GM12875 (cell line): ENCODE measurements around the gene TDRKH.

Experiments used
- H3K4me3 ChIP-seq: one replicate; pipeline ENCODE4 v1.5.1; 2011; ENCODE audit warnings: low read depth, low read length, control low read depth
- TF ChIP-seq, protein P1 (sequence below): IDR thresholded peaks from 2 replicates; pipeline ENCODE4 v1.5.1; 2011; ENCODE audit warnings: low read depth, mild to moderate bottlenecking, control low read depth, inconsistent platforms, low read length, moderate library complexity, borderline replicate concordance; ENCODE audit not compliant: insufficient read depth

The TDRKH gene

DNA sequence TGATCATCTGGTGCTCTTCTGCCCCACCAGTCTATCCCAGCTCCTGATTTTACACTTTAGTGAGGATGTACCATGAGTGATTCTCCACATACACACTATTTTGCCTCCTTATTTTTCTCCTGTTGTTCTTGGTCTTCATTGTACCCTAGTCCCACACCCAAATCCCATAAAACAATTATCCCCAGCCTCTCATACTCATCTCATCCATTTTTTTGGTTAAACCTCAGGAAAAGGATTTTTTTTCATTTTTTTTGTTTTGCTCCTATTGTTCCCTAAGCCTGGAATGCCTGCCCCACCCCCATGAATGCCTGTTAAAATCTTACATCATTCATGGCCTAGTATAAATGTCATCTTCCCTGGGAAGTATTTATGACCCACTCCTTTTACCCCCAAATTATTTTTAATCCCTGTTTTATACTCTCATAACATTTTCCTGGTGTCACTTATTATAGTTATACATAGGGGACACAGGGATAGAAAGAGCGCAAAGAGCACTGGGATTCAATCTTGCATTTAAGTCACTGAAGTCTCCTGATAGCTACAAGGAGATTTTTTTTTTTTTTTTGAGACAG lies 19.8 kb upstream of the TDRKH start:
- TF ChIP-seq, protein P1, sequence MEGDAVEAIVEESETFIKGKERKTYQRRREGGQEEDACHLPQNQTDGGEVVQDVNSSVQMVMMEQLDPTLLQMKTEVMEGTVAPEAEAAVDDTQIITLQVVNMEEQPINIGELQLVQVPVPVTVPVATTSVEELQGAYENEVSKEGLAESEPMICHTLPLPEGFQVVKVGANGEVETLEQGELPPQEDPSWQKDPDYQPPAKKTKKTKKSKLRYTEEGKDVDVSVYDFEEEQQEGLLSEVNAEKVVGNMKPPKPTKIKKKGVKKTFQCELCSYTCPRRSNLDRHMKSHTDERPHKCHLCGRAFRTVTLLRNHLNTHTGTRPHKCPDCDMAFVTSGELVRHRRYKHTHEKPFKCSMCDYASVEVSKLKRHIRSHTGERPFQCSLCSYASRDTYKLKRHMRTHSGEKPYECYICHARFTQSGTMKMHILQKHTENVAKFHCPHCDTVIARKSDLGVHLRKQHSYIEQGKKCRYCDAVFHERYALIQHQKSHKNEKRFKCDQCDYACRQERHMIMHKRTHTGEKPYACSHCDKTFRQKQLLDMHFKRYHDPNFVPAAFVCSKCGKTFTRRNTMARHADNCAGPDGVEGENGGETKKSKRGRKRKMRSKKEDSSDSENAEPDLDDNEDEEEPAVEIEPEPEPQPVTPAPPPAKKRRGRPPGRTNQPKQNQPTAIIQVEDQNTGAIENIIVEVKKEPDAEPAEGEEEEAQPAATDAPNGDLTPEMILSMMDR: no peak
- no peak overlapping the region for H3K4me3 ChIP-seq

GRCh38 chr1:151809290-151809984 lies 19.1 kb upstream of the TDRKH start:
- H3K4me3 ChIP-seq: no peak overlapping the region
- TF ChIP-seq, protein P1: no peak

GRCh38 chr1:151807766-151808165 lies 17.5 kb upstream of the TDRKH start:
- TF ChIP-seq, protein P1: no peak
- H3K4me3 ChIP-seq: no peak overlapping the region

DNA sequence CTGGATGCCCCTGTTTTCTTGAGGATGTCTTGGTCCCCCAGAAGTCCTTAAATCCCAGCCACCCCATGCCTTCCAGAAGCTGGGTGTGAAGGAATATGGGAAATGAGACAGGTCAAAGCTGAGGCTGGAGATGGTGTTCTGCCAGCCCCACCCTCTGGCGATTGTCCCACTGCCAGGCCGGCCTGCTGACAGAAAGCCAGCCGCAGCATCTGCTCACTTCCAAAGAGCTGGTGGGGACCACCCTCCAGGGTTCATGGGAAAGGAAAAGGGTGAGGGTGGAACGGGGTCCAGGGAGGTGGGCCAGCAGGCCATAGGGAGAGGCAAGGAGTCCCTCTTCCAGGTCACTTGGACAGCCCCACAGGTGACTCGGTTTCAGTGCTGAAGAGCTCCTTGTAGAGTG lies 16.8 kb upstream of the TDRKH start:
- TF ChIP-seq, protein P1: no peak
- H3K4me3 ChIP-seq: no peak overlapping the region

GRCh38 chr1:151806170-151806569 lies 15.9 kb upstream of the TDRKH start:
- H3K4me3 ChIP-seq: no peak overlapping the region
- TF ChIP-seq, protein P1: no peak

- TF ChIP-seq, protein P1: no peak
- H3K4me3 ChIP-seq: no peak within 1 kb of the TSS
These were observed 14.9 kb upstream of the TDRKH start, which contains the start of gene LINGO4 for GRCh38 chr1:151805066-151805820. TSS of gene LINGO4 (minus strand) at chr1:151805419. CDS start at chr1:151802704, 2,715 bp downstream.
